GM12878 (cell line): ENCODE measurements around the gene SLCO2A1. TPM values are rescaled to one million over a fixed set of nuclear protein-coding genes. Genes with fewer than 3 reads are reported as not detected.

ENCODE experiments used
- ATAC-seq: fragments of 200-7000 bp; cut with Tn5 transposase; 3 replicates; pipeline ENCODE4 v1.9.1; 2020; ENCODE audit warnings: mild to moderate bottlenecking, moderate library complexity
- BruUV-seq: library from RNA; stranded (reverse); fragments of 400-500 nt; replicated peaks from 2 replicates; lab custom pipeline; 2021; lab: Mats Ljungman, UMichigan
- CTCF ChIA-PET: fragments of 300-600 bp; sonication (Branson Sonifier 250); formaldehyde crosslinking; extraction: SDS; loops from one replicate; lab custom pipeline; 2021; ENCODE audit warnings: inconsistent platforms; lab: Yijun Ruan, JAX
- POLR2A ChIA-PET: fragments of 350-600 bp; formaldehyde crosslinking; extraction: SDS; loops from one replicate; lab custom pipeline; 2021; ENCODE audit warnings: inconsistent platforms; lab: Charles Lee
- RAD21 ChIA-PET: fragments of 300-600 bp; sonication (Branson Sonifier 250); formaldehyde crosslinking; loops from one replicate; lab custom pipeline; 2023; ENCODE audit warnings: antibody characterized with exemption; ENCODE audit not compliant: unreplicated experiment; lab: Charles Lee
- SMC1A ChIA-PET: fragments of 300-600 bp; sonication (Branson Sonifier 250); formaldehyde crosslinking; loops from one replicate; lab custom pipeline; 2023; ENCODE audit not compliant: unreplicated experiment, uncharacterized antibody; lab: Charles Lee
- DNase-seq: peaks from one replicate; pipeline ENCODE4 v3.0.0-alpha.2; 2011; ENCODE audit warnings: low read depth, low spot score
- FAIRE-seq: peaks from 3 replicates; lab custom pipeline; 2011; peaks lifted over from hg19 to GRCh38; lab: Jason Lieb, UNC
- H2AFZ ChIP-seq: 2 replicates; pipeline ENCODE4 v1.6.0; 2011; ENCODE audit warnings: low read depth, low read length, control low read depth; ENCODE audit not compliant: control insufficient read depth
- H3K27ac ChIP-seq: 2 replicates; pipeline ENCODE4 v1.5.1; 2011; ENCODE audit warnings: control low read depth; ENCODE audit not compliant: control insufficient read depth, insufficient read depth
- H3K27me3 ChIP-seq, 2 experiments: replicated peaks in 1 of 2; 2 replicates each; pipeline versions ENCODE4 v1.6.0 to v1.6.1; 2011; ENCODE audit warnings: low read length in 1 of 2; ENCODE audit not compliant: control insufficient read depth in 2 of 2, insufficient read depth in 2 of 2
- H3K36me3 ChIP-seq, 2 experiments: 2 replicates each; pipeline ENCODE4 v1.5.1; 2011; ENCODE audit warnings: low read length in 1 of 2; ENCODE audit not compliant: control insufficient read depth in 2 of 2, insufficient read depth in 2 of 2
- H3K4me1 ChIP-seq: 2 replicates; pipeline ENCODE4 v1.6.1; 2011; ENCODE audit warnings: mild to moderate bottlenecking, low read length, moderate library complexity, mixed read lengths; ENCODE audit not compliant: control insufficient read depth, insufficient read depth
- H3K4me2 ChIP-seq: 2 replicates; pipeline ENCODE4 v1.6.0; 2011; ENCODE audit warnings: control low read depth; ENCODE audit not compliant: control insufficient read depth, insufficient read depth
- H3K4me3 ChIP-seq: fragments of 200-600 bp; sonication (generic); 2 replicates; pipeline ENCODE4 v1.5.1; 2016
- H3K79me2 ChIP-seq: 2 replicates; pipeline ENCODE4 v1.6.0; 2011; ENCODE audit warnings: low read length; ENCODE audit not compliant: control insufficient read depth, insufficient read depth
- H3K9ac ChIP-seq: 2 replicates; pipeline ENCODE4 v1.8.0; 2011; ENCODE audit warnings: low read length, control low read depth, mixed read lengths; ENCODE audit not compliant: control insufficient read depth, insufficient read depth
- H3K9me3 ChIP-seq: replicated peaks from 3 replicates; pipeline ENCODE4 v1.5.1; 2011; ENCODE audit warnings: mild to moderate bottlenecking, low read length; ENCODE audit not compliant: control insufficient read depth, insufficient read depth
- H4K20me1 ChIP-seq: 2 replicates; pipeline ENCODE4 v1.6.0; 2011; ENCODE audit not compliant: control insufficient read depth, insufficient read depth
- NRF1 ChIP-seq: conservative IDR thresholded peaks from 2 replicates; pipeline ENCODE4 v1.6.1; 2011; ENCODE audit warnings: mild to moderate bottlenecking, low read depth, low read length, improper control_type of control experiment
- POLR2AphosphoS2 ChIP-seq: IDR thresholded peaks from 2 replicates; pipeline ENCODE4 v1.6.1; 2011; ENCODE audit warnings: low read depth, mild to moderate bottlenecking, low read length, improper control_type of control experiment, moderate library complexity
- SPI1 ChIP-seq: IDR thresholded peaks from 2 replicates; pipeline ENCODE4 v1.6.1; 2011; ENCODE audit warnings: low read depth, mild to moderate bottlenecking, low read length, moderate library complexity, borderline replicate concordance; ENCODE audit not compliant: insufficient read depth
- WGBS: methylation state at CpG from one replicate; pipeline ENCODE4 v1.1.6; 2016; ENCODE audit warnings: low lambda C conversion rate; ENCODE audit not compliant: insufficient replicate concordance, insufficient coverage; ENCODE audit errors: missing lambda C conversion rate; 5-methylcytosine and 5-hydroxymethylcytosine counted together
- in situ Hi-C: fragments of 300-500 bp; cut with MboI; formaldehyde crosslinking; loops from 9 replicates; pipeline ENCODE4 v1.14.3; 2018; ENCODE audit warnings: mixed read lengths
- intact Hi-C: fragments of 100-400 bp; cut with micrococcal nuclease; formaldehyde crosslinking; loops from one replicate; pipeline ENCODE4 v1.14.2; 2022; ENCODE audit not compliant: unreplicated experiment
- polyA plus RNA-seq, 11 experiments: library from polyadenylated mRNA; depleted of rRNA in 4 of 11; unstranded in 6 of 11; stranded (reverse) in 5 of 11; fragments of >200 nt; fragmentation: Nextera tagmentation in 4 of 11; fragmentation: Illumina TruSeq in 1 of 11; extraction: Ambion mirVana in 4 of 11; extraction: Trizol in 1 of 11; gene quantifications; 1 replicate in 1 of 11; 2 replicates in 10 of 11; pipeline versions ENCODE4 v1.2.1 to v1.2.3, GENCODE V29; 2011 to 2016; ENCODE audit warnings: inconsistent platforms in 2 of 11, missing spikeins in 2 of 11, low read depth in 1 of 11
- total RNA-seq, 4 experiments: library from RNA; depleted of rRNA in 3 of 4; stranded (reverse); fragments of >200 nt in 3 of 4; fragmentation: Illumina TruSeq in 1 of 4; extraction: Trizol in 1 of 4; gene quantifications; 2 replicates each; pipeline versions ENCODE4 v1.2.1 to v1.2.3, GENCODE V29; 2013 to 2021
- TF ChIP-seq, protein P1 (sequence below), 3 experiments: IDR thresholded peaks in 2 of 3; conservative IDR thresholded peaks in 1 of 3; 2 replicates each; pipeline ENCODE4 v1.5.1; 2011; ENCODE audit warnings: low read depth in 3 of 3, low read length in 3 of 3, mild to moderate bottlenecking in 3 of 3, control low read depth in 2 of 3, moderate library complexity in 2 of 3, inconsistent platforms in 1 of 3, mixed read lengths in 1 of 3; ENCODE audit not compliant: control insufficient read depth in 2 of 3, insufficient read depth in 1 of 3; ENCODE audit errors: extremely low read depth in 1 of 3
- TF ChIP-seq, protein P2 (sequence below): fragments of 450-650 bp; formaldehyde crosslinking; IDR thresholded peaks from 2 replicates; pipeline ENCODE4 v1.5.0; 2022; ENCODE audit warnings: mild to moderate bottlenecking, missing genetic modification characterization

The SLCO2A1 gene
- total and polyA plus RNA-seq, 10 of the 15 experiments (the other 5 are each of a cell fraction or from before 2014, with no cell fraction given), result 0.05 TPM; not detected in 9

DNA sequence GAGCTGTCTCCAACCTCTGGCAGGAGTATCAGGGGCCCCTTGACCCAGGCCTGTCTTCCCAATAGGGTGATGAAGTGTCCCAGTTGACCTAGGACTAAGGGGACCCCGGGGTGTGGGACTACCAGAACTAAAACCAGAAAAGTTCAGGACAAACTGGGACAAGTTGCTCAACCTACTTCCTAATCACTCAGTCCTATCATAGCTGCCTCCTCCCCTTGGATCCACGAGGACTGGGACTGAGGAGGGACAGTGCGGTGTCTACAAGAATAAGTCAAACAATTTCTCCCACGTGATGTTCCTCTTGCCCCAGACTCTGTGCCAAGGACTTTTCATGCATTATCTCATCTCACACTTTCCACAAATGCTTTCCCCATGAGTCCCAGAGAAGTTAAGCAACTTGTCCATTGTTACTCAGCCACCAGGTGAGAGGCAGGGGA is 49.4 kb upstream of the SLCO2A1 start:
- H3K4me2 ChIP-seq, result no peak overlapping the region
- no peak overlapping the region for H3K9ac ChIP-seq
- DNase-seq, result no peak

More for the DNA sequence above, 49.4 kb upstream of the SLCO2A1 start:
- ATAC-seq, result no peak
- CTCF ChIA-PET, result no interaction called here
- no peak for TF ChIP-seq NRF1
- no peak for TF ChIP-seq SPI1
- TF ChIP-seq, protein P1, sequence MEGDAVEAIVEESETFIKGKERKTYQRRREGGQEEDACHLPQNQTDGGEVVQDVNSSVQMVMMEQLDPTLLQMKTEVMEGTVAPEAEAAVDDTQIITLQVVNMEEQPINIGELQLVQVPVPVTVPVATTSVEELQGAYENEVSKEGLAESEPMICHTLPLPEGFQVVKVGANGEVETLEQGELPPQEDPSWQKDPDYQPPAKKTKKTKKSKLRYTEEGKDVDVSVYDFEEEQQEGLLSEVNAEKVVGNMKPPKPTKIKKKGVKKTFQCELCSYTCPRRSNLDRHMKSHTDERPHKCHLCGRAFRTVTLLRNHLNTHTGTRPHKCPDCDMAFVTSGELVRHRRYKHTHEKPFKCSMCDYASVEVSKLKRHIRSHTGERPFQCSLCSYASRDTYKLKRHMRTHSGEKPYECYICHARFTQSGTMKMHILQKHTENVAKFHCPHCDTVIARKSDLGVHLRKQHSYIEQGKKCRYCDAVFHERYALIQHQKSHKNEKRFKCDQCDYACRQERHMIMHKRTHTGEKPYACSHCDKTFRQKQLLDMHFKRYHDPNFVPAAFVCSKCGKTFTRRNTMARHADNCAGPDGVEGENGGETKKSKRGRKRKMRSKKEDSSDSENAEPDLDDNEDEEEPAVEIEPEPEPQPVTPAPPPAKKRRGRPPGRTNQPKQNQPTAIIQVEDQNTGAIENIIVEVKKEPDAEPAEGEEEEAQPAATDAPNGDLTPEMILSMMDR (IDR thresholded peaks at IDR 0.05 in 2 of 3, conservative IDR thresholded peaks at IDR 0.05 in 1 of 3; ENCODE audit: control insufficient read depth in 2 of 3, extremely low read depth in 1 of 3, insufficient read depth in 1 of 3, low read depth in 3 of 3, low read length in 3 of 3), result no peak
- TF ChIP-seq POLR2AphosphoS2, result no peak
- TF ChIP-seq, protein P2, sequence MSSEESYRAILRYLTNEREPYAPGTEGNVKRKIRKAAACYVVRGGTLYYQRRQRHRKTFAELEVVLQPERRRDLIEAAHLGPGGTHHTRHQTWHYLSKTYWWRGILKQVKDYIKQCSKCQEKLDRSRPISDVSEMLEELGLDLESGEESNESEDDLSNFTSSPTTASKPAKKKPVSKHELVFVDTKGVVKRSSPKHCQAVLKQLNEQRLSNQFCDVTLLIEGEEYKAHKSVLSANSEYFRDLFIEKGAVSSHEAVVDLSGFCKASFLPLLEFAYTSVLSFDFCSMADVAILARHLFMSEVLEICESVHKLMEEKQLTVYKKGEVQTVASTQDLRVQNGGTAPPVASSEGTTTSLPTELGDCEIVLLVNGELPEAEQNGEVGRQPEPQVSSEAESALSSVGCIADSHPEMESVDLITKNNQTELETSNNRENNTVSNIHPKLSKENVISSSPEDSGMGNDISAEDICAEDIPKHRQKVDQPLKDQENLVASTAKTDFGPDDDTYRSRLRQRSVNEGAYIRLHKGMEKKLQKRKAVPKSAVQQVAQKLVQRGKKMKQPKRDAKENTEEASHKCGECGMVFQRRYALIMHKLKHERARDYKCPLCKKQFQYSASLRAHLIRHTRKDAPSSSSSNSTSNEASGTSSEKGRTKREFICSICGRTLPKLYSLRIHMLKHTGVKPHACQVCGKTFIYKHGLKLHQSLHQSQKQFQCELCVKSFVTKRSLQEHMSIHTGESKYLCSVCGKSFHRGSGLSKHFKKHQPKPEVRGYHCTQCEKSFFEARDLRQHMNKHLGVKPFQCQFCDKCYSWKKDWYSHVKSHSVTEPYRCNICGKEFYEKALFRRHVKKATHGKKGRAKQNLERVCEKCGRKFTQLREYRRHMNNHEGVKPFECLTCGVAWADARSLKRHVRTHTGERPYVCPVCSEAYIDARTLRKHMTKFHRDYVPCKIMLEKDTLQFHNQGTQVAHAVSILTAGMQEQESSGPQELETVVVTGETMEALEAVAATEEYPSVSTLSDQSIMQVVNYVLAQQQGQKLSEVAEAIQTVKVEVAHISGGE, result no peak
- TF ChIP-seq, all 136 proteins: peak for 0
- no peaks in the 10 kb centered on the region; a peak in 2 of 4 replicates for H3K27me3 ChIP-seq
- H3K4me1 ChIP-seq, result no peaks in the 10 kb centered on the region
- ChIA-PET SMC1A (no interaction called here), POLR2A (no interaction called here), RAD21 (no interaction called here)
- in situ Hi-C loops, result no loop called here
- intact Hi-C loops, result no loop called here
- no peaks in the 10 kb centered on the region for H3K36me3 ChIP-seq
- no peaks in the 10 kb centered on the region for H3K9me3 ChIP-seq
- no peak for FAIRE-seq
- no peaks in the 10 kb centered on the region for H4K20me1 ChIP-seq
- no peak overlapping the region for H3K27ac ChIP-seq
- BruUV-seq, result no TSS peak
- no peaks in the 10 kb centered on the region for H3K79me2 ChIP-seq
- H3K4me3 ChIP-seq, result no peak overlapping the region
- H2AFZ ChIP-seq, result no peak overlapping the region
- WGBS, result 19% methylated on average over 4 of the region's 4 CpGs
